Hematopoietic multipotent progenitor cell treated with erythropoietin and hydrocortisone succinate and interleukin-3 and kit ligand, for 17 days (in vitro differentiated cells): ENCODE data around the gene USP17L21.
"Not testable (repeated sequence)": the region's sequence is repeated elsewhere in the genome, so short reads cannot be mapped to it uniquely, and the experiment has no call there.

Experiments used
- DNase-seq: peaks from one replicate; pipeline ENCODE4 v3.0.0-alpha.2; 2015; ENCODE audit warnings: low spot score

USP17L21 gene

GRCh38 chr4:9262572-9262971 lies at the start of gene USP17L21:
TSS of gene USP17L21 (plus strand) at chr4:9262872. CDS start at chr4:9262872, 0 bp downstream.
- DNase-seq: not testable (repeated sequence)

DNA sequence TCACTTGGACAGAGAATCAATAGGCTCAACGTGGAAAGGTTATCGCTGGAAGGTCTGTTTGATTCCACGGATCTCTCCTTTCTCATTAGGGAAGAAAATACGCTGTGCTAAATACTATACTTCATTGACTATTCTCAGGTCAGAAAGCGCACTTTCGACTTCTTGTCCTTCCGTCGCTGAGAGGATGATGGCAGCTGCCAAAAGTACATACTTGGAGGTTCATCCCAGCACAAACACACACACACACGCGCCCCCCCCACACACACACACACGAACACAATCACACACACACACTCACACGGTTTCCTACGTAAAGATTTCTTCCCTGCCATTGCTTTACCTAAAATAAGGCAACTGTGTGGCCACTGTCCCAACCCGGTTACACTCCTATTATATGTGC lies 48.0 kb upstream of the USP17L21 start:
- DNase-seq: not testable (repeated sequence)

- DNase-seq: not testable (repeated sequence)
Measured at GRCh38 chr4:9215105-9215504, 47.6 kb upstream of the USP17L21 start, which contains the start of gene USP17L11. TSS of gene USP17L11 (plus strand) at chr4:9215405. CDS start at chr4:9215405, 0 bp downstream.

- not testable (repeated sequence) for DNase-seq
Measured at GRCh38 chr4:9219852-9220251, 42.8 kb upstream of the USP17L21 start, which contains the start of gene USP17L12. TSS of gene USP17L12 (plus strand) at chr4:9220152. CDS start at chr4:9220152, 0 bp downstream.

- DNase-seq: not testable (repeated sequence)
Measured at GRCh38 chr4:9224596-9224995, 38.1 kb upstream of the USP17L21 start, which contains the start of gene USP17L13. TSS of gene USP17L13 (plus strand) at chr4:9224896. CDS start at chr4:9224896, 0 bp downstream.

DNA sequence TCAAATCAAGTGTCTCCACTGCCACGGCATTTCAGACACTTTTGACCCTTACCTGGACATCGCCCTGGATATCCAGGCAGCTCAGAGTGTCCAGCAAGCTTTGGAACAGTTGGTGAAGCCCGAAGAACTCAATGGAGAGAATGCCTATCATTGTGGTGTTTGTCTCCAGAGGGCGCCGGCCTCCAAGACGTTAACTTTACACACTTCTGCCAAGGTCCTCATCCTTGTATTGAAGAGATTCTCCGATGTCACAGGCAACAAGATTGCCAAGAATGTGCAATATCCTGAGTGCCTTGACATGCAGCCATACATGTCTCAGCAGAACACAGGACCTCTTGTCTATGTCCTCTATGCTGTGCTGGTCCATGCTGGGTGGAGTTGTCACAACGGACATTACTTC lies 32.4 kb upstream of the USP17L21 start:
- DNase-seq: not testable (repeated sequence)

GRCh38 chr4:9234085-9234484 lies 28.6 kb upstream of the USP17L21 start, which contains the start of gene USP17L15:
TSS of gene USP17L15 (plus strand) at chr4:9234385. CDS start at chr4:9234385, 0 bp downstream.
- DNase-seq: not testable (repeated sequence)

- not testable (repeated sequence) for DNase-seq
Measured at GRCh38 chr4:9238461-9238860, 24.2 kb upstream of the USP17L21 start.

DNA sequence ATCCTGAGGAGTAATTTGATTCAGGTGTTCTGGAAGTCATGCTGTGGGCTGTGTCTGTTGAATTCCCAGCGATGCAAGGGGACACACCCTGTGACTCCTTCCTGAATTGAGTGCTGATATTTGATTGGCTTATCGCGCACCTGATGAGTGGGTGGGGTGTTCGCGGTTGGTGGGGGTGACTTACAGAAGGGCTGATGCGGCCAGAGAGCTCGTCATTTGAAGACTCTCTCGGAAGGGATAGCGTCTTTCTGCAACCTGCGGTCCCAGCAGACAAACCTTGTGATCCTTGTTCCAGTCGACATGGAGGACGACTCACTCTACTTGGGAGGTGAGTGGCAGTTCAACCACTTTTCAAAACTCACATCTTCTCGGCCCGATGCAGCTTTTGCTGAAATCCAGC lies 19.1 kb upstream of the USP17L21 start, which contains the start of gene USP17L17:
Gene USP17L17, plus strand, starts transcription at position 301 of the 400 bp plus-strand sequence. Its CDS starts 0 bp downstream, at position 301.
- DNase-seq: not testable (repeated sequence)

DNA sequence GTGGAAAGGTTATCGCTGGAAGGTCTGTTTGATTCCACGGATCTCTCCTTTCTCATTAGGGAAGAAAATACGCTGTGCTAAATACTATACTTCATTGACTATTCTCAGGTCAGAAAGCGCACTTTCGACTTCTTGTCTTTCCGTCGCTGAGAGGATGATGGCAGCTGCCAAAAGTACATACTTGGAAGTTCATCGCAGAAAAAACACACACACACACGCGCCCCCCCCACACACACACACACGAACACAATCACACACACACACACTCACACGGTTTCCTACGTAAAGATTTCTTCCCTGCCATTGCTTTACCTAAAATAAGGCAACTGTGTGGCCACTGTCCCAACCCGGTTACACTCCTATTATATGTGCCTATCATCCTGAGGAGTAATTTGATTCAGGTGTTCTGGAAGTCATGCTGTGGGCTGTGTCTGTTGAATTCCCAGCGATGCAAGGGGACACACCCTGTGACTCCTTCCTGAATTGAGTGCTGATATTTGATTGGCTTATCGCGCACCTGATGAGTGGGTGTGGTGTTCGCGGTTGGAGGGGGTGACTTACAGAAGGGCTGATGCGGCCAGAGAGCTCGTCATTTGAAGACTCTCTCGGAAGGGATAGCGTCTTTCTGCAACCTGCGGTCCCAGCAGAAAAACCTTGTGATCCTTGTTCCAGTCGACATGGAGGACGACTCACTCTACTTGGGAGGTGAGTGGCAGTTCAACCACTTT lies 14.6 kb upstream of the USP17L21 start, which contains the start of gene USP17L18:
Gene USP17L18, plus strand, starts transcription at position 678 of the 728 bp plus-strand sequence. Its CDS starts 0 bp downstream, at position 678.
- DNase-seq: not testable (repeated sequence)

GRCh38 chr4:9253078-9253477 lies 9.6 kb upstream of the USP17L21 start, which contains the start of gene USP17L19:
TSS of gene USP17L19 (plus strand) at chr4:9253378. CDS start at chr4:9253378, 0 bp downstream.
- not testable (repeated sequence) for DNase-seq

DNA sequence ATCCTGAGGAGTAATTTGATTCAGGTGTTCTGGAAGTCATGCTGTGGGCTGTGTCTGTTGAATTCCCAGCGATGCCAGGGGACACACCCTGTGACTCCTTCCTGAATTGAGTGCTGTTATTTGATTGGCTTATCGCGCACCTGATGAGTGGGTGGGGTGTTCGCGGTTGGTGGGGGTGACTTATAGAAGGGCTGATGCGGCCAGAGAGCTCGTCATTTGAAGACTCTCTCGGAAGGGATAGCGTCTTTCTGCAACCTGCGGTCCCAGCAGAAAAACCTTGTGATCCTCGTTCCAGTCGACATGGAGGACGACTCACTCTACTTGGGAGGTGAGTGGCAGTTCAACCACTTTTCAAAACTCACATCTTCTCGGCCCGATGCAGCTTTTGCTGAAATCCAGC lies 4.8 kb upstream of the USP17L21 start, which contains the start of gene USP17L20:
Gene USP17L20, plus strand, starts transcription at position 301 of the 400 bp plus-strand sequence. Its CDS starts 0 bp downstream, at position 301.
- not testable (repeated sequence) for DNase-seq

DNA sequence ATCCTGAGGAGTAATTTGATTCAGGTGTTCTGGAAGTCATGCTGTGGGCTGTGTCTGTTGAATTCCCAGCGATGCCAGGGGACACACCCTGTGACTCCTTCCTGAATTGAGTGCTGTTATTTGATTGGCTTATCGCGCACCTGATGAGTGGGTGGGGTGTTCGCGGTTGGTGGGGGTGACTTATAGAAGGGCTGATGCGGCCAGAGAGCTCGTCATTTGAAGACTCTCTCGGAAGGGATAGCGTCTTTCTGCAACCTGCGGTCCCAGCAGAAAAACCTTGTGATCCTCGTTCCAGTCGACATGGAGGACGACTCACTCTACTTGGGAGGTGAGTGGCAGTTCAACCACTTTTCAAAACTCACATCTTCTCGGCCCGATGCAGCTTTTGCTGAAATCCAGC lies 4.6 kb downstream of the USP17L21 start, which contains the start of gene USP17L22:
Gene USP17L22, plus strand, starts transcription at position 301 of the 400 bp plus-strand sequence. Its CDS starts 0 bp downstream, at position 301.
- DNase-seq: not testable (repeated sequence)

- DNase-seq: not testable (repeated sequence)
Measured at GRCh38 chr4:9271719-9272118, 9.0 kb downstream of the USP17L21 start.
